Measurements from ENCODE around the gene TSHZ2. TPM values are rescaled to one million over a fixed set of nuclear protein-coding genes. Genes with fewer than 3 reads are reported as not detected.

TSHZ2 gene
- total and polyA plus RNA-seq, 2 of the 4 experiments (the other 2 are of a cell fraction) = under 0.01 to 0.02 TPM

DNA sequence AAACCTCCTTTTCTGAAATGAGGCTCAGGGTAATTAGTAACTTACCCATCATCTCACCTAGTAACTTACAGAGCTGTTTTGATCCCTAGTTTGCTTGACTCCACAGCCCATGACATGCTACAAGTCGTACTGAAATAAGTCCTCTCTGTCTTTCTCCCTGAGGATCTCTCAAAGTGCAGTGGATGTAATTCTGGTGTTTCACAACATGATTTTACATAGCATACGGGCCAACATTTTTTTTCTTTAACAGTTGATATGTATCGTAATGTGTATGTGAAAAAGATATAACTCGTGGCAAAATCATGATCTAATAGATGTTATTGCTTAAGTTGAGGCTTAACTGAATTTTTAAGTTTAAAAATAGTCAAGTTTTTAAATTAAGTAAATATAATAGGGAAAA, 45.0 kb downstream of the TSHZ2 start:
- H4K91ac ChIP-seq (ENCODE audit: insufficient read depth, low read depth, low read length) = no peak overlapping the region
- H3K9me3 ChIP-seq (ENCODE audit: control insufficient read depth, insufficient read depth, low read length) = 0 out of 2 replicates have a peak, but pooled peaks cover 4% of the 10 kb centered on the region
- POLR2A ChIA-PET (ENCODE audit: unreplicated experiment) = no interaction called here
- no peak overlapping the region for H2AK5ac ChIP-seq (ENCODE audit: low read depth, low read length)
- no peaks in the 10 kb centered on the region for H3K36me3 ChIP-seq (ENCODE audit: control insufficient read depth, insufficient read depth, low read length)
- CTCF ChIA-PET = no interaction called here
- H2BK15ac ChIP-seq (ENCODE audit: low read depth, low read length) = no peak overlapping the region
- H3K79me1 ChIP-seq (ENCODE audit: low read depth in 1 of 2, low read length in 2 of 2) = no peaks in the 10 kb centered on the region
- H2AFZ ChIP-seq (replicated peaks; ENCODE audit: low read length, poor library complexity) = no peak overlapping the region
- dilution Hi-C loops (cut with HindIII; ENCODE audit: low sequenced_read_pairs, unreplicated experiment) (no loop called here), in situ Hi-C loops (cut with MboI; ENCODE audit: low sequenced_read_pairs) (no loop called here), intact Hi-C loops (cut with micrococcal nuclease) (no loop called here)
- H2BK20ac ChIP-seq (ENCODE audit: low read depth, low read length) = no peak overlapping the region
- no peak overlapping the region for H4K8ac ChIP-seq (ENCODE audit: low read depth in 2 of 2, low read length in 2 of 2)
- H4K5ac ChIP-seq (ENCODE audit: low read depth, low read length) = no peak overlapping the region
- WGBS, 2 experiments (ENCODE audit: extremely low coverage in 2 of 2, insufficient read length in 1 of 2) = no CpG with 5 or more reads among the region's 4 CpGs
- no peak overlapping the region for H3K14ac ChIP-seq (replicated peaks; ENCODE audit: low read depth, low read length)
- no peak overlapping the region for H2AK9ac ChIP-seq (replicated peaks; ENCODE audit: low read depth, low read length, poor library complexity)
- no peaks in the 10 kb centered on the region for H4K20me1 ChIP-seq (ENCODE audit: insufficient read depth, low read length)
- H2BK5ac ChIP-seq (ENCODE audit: low read depth, low read length, poor library complexity, severe bottlenecking) = no peak overlapping the region
- no peaks in the 10 kb centered on the region for H3K4me1 ChIP-seq (ENCODE audit: control insufficient read depth, insufficient read depth, low read length)
- H3K4me2 ChIP-seq (ENCODE audit: low read depth, low read length) = no peak overlapping the region
- H3K9ac ChIP-seq (ENCODE audit: low read depth, low read length) = no peak overlapping the region
- H2BK120ac ChIP-seq (ENCODE audit: low read depth, low read length) = no peak overlapping the region
- H3K4ac ChIP-seq (ENCODE audit: low read depth, low read length) = no peak overlapping the region
- no peak overlapping the region for H3K4me3 ChIP-seq (ENCODE audit: insufficient read depth, low read depth, low read length)
- TF ChIP-seq CHD1 (IDR thresholded peaks at IDR 0.05; ENCODE audit: low read depth, low read length) = no peak
- no peak for TF ChIP-seq MXI1 (IDR thresholded peaks at IDR 0.05; ENCODE audit: borderline replicate concordance, low read depth, low read length)
- no peak for TF ChIP-seq MAFK (IDR thresholded peaks at IDR 0.05; ENCODE audit: low read depth, low read length)
- no peak overlapping the region for H3K27ac ChIP-seq (ENCODE audit: insufficient read depth, low read length)
- no peak overlapping the region for H3K23ac ChIP-seq (ENCODE audit: low read depth, low read length)
- H3K56ac ChIP-seq (ENCODE audit: extremely low read depth, insufficient read depth, low read length) = no peak overlapping the region
- DNase-seq = no peak
- ATAC-seq (ENCODE audit: low read depth) = no peak
- H3K27me3 ChIP-seq (ENCODE audit: control insufficient read depth, insufficient read depth, low read length) = no peaks in the 10 kb centered on the region
- H3K9me1 ChIP-seq (ENCODE audit: insufficient read depth, low read length) = no peaks in the 10 kb centered on the region
- H3K18ac ChIP-seq (ENCODE audit: low read depth, low read length) = no peak overlapping the region
- BruUV-seq (replicated peaks) = no TSS peak

Measured in IMR-90 (cell line).